Gastrocnemius medialis (tissue), 4 donors: ENCODE measurements around the gene TMEM176B. TPM values are rescaled to one million over a fixed set of nuclear protein-coding genes. Genes with fewer than 3 reads are reported as not detected.

Experiments
- ATAC-seq, 2 donors: fragments of 150-250 bp; one replicate each; pipeline ENCODE4 v1.9.1; 2016
- DNase-seq, 2 donors: peaks; one replicate each; pipeline ENCODE4 v3.0.0-alpha.2; 2019
- H3K27ac ChIP-seq, 4 donors: fragments of 200-600 bp; sonication (generic); 1 replicate in 1 of 4; 2 replicates in 3 of 4; pipeline ENCODE4 v1.5.1; 2016 to 2018; ENCODE audit warnings: mild to moderate bottlenecking in 2 of 4, moderate library complexity in 1 of 4
- H3K27me3 ChIP-seq, 3 donors: fragments of 200-600 bp; sonication (generic) in 2 of 3; 1 replicate in 1 of 3; 2 replicates in 2 of 3; pipeline versions ENCODE4 v1.5.1 to v1.6.0; 2016 to 2019; ENCODE audit warnings: mild to moderate bottlenecking in 1 of 3, moderate library complexity in 1 of 3
- H3K36me3 ChIP-seq, 2 donors: fragments of 200-600 bp; sonication (generic) in 1 of 2; one replicate each; pipeline ENCODE4 v1.5.1; 2017 to 2018
- H3K4me1 ChIP-seq, 2 donors: fragments of 200-600 bp; sonication (generic) in 1 of 2; one replicate each; pipeline ENCODE4 v1.5.1; 2016 to 2017; ENCODE audit warnings: mild to moderate bottlenecking in 2 of 2
- H3K4me3 ChIP-seq, 4 donors: fragments of 200-600 bp; sonication (generic) in 3 of 4; 1 replicate in 1 of 4; 2 replicates in 3 of 4; pipeline ENCODE4 v1.5.1; 2016 to 2019; ENCODE audit warnings: mild to moderate bottlenecking in 2 of 4
- H3K9me3 ChIP-seq, 3 donors: fragments of 200-600 bp; sonication (generic) in 2 of 3; 1 replicate in 1 of 3; 2 replicates in 2 of 3; pipeline ENCODE4 v1.5.1; 2016 to 2019
- CTCF ChIP-seq, 5 experiments: fragments of 450-650 bp in 3 of 5; fragments of 200-600 bp in 2 of 5; sonication (generic) in 2 of 5; IDR thresholded peaks in 4 of 5; conservative IDR thresholded peaks in 1 of 5; 1 replicate in 4 of 5; 2 replicates in 1 of 5; pipeline ENCODE4 v1.5.1; 2016 to 2019; ENCODE audit warnings: antibody characterized with exemption in 5 of 5, mild to moderate bottlenecking in 3 of 5, moderate library complexity in 3 of 5
- POLR2A ChIP-seq, 2 donors: fragments of 450-650 bp; IDR thresholded peaks; one replicate each; pipeline ENCODE4 v1.6.1; 2017; ENCODE audit warnings: antibody characterized with exemption in 2 of 2, mild to moderate bottlenecking in 2 of 2, moderate library complexity in 2 of 2
- in situ Hi-C, 4 donors: fragments of 200-750 bp; cut with MboI; loops; one replicate each; pipeline versions ENCODE4 v1.15.0 to v1.8.0; 2017; ENCODE audit warnings: low sequenced_read_pairs in 4 of 4
- intact Hi-C: fragments of 100-400 bp; cut with DNase I; formaldehyde crosslinking; loops from one replicate; pipeline ENCODE4 v1.15.1; 2023; ENCODE audit warnings: low total_unique reads
- total RNA-seq, 4 donors: library from RNA; depleted of rRNA; stranded (reverse); fragments of >200 nt; gene quantifications; one replicate each; pipeline versions ENCODE4 v1.1.0 to v1.2.3, GENCODE V29; 2016

TMEM176B gene
- total RNA-seq, 4 donors from 2014 or later: 5.8 to 9.6 (median 7.6) TPM

DNA sequence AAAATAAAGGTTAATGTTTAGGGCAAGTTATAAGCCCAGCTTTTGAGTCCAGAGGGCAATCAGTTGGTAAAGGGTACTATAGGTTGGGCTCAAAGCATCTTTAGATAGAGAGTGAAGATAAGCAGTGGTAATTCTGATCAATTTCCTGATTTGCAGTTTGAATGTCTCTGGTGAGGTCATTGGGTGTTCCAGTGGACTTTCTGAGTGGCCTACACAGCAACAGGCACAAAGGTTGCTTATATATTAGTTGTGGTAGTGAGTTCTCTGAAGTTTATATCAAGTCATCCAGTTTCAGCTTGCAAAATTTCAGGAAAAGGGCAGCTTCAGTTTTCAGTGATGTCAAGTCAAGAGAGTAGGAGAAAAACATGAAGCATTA is 33.8 kb downstream of the TMEM176B start:
- no peak for DNase-seq
- in situ Hi-C loops (no loop called here), intact Hi-C loops (no loop called here)
- H3K9me3 ChIP-seq: no peaks in the 10 kb centered on the region
- TF ChIP-seq CTCF (IDR thresholded peaks at IDR 0.05 in 4 of 5, conservative IDR thresholded peaks at IDR 0.05 in 1 of 5) (no peak), POLR2A (IDR thresholded peaks at IDR 0.05) (no peak)
- H3K27ac ChIP-seq: no peak overlapping the region
- H3K4me1 ChIP-seq: no peaks in the 10 kb centered on the region
- no peak overlapping the region for H3K4me3 ChIP-seq
- no peak for ATAC-seq
- no peaks in the 10 kb centered on the region for H3K27me3 ChIP-seq
- H3K36me3 ChIP-seq: no peaks in the 10 kb centered on the region

GRCh38 chr7:150759479-150759878 is 40.7 kb downstream of the TMEM176B start:
- DNase-seq (no peak), ATAC-seq (no peak)
- Histone ChIP-seq H3K9me3 (no peaks in the 10 kb centered on the region), H3K27ac (no peak overlapping the region), H3K4me3 (no peak overlapping the region), H3K36me3 (no peaks in the 10 kb centered on the region), H3K4me1 (no peaks in the 10 kb centered on the region), H3K27me3 (no peaks in the 10 kb centered on the region)
- in situ Hi-C loops (loop anchor here in 2 of 4 donors (10.0 kb wide), 1 partner anchor 315 kb away; no protein-coding TSS in a partner anchor), intact Hi-C loops (loop anchor here (5.0 kb wide), 1 partner anchor 312 kb away; no protein-coding TSS in a partner anchor)
- no peak for TF ChIP-seq POLR2A (IDR thresholded peaks at IDR 0.05)
- no peak for TF ChIP-seq CTCF (IDR thresholded peaks at IDR 0.05 in 4 of 5, conservative IDR thresholded peaks at IDR 0.05 in 1 of 5)

DNA sequence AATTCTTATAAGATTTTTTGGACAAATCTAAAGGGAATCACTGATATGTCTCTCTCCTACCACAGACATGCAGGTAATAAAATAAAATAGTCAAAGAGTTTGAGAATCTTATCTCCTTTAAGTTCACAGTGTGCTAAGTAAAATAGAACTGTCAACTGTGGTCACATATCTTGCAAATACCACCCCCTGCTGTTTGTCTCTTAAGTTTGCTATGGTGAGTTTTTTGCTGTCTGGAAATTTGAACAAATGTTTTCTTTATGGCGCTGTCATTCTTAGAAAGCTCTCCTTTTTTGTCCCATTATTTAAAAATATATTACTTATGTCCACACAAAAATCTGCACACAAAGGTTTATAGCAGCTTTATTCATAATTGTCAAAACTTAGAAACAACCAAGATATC is 43.3 kb downstream of the TMEM176B start:
- Histone ChIP-seq H3K9me3 (no peaks in the 10 kb centered on the region), H3K4me3 (no peak overlapping the region), H3K27ac (peak overlapping the region in 3 of 4 donors; percentile 42 to 67 (median 48)), H3K4me1 (no peaks in the 10 kb centered on the region), H3K36me3 (no peaks in the 10 kb centered on the region), H3K27me3 (no peaks in the 10 kb centered on the region)
- intact Hi-C loops (loop anchor here (5.0 kb wide), 1 partner anchor 310 kb away; no protein-coding TSS in a partner anchor), in situ Hi-C loops (loop anchor here in 2 of 4 donors (10.0 kb wide), 1 partner anchor 312 kb away; no protein-coding TSS in a partner anchor)
- no peak for DNase-seq
- no peak for ATAC-seq
- TF ChIP-seq POLR2A (IDR thresholded peaks at IDR 0.05) (no peak), CTCF (IDR thresholded peaks at IDR 0.05 in 4 of 5, conservative IDR thresholded peaks at IDR 0.05 in 1 of 5) (peak in 2 of 5 experiments; percentile 28 to 34)

GRCh38 chr7:150756166-150756565 is 44.0 kb downstream of the TMEM176B start:
- intact Hi-C loops (loop anchor here (5.0 kb wide), 1 partner anchor 309 kb away; no protein-coding TSS in a partner anchor), in situ Hi-C loops (loop anchor here in 2 of 4 donors (10.0 kb wide), 1 partner anchor 311 kb away; no protein-coding TSS in a partner anchor)
- no peak for ATAC-seq
- no peak for TF ChIP-seq POLR2A (IDR thresholded peaks at IDR 0.05)
- no peak for TF ChIP-seq CTCF (IDR thresholded peaks at IDR 0.05 in 4 of 5, conservative IDR thresholded peaks at IDR 0.05 in 1 of 5)
- no peaks in the 10 kb centered on the region for H3K9me3 ChIP-seq
- DNase-seq: no peak
- H3K27me3 ChIP-seq: no peaks in the 10 kb centered on the region
- no peaks in the 10 kb centered on the region for H3K4me1 ChIP-seq
- H3K4me3 ChIP-seq: no peak overlapping the region
- H3K36me3 ChIP-seq: no peaks in the 10 kb centered on the region
- peak overlapping the region; percentile 3 to 67 (median 45) for H3K27ac ChIP-seq
